Glomerular endothelial cell (primary cell): Measurements from ENCODE around the gene FGFR3. TPM values are rescaled to one million over a fixed set of nuclear protein-coding genes. Genes with fewer than 3 reads are reported as not detected.

ENCODE experiments used
- DNase-seq: peaks from one replicate; pipeline ENCODE4 v3.0.0-alpha.2; 2011; ENCODE audit warnings: low read depth, low spot score; ENCODE audit errors: extremely low read depth
- total RNA-seq: library from RNA; depleted of rRNA; stranded (reverse); fragments of >200 nt; gene quantifications from 2 replicates; pipeline ENCODE4 v1.2.3, GENCODE V29; 2015

The FGFR3 gene
- total RNA-seq, 1 donor from 2014 or later, result 2.1 TPM

GRCh38 chr4:1813231-1813630 is 20.1 kb downstream of the FGFR3 start:
- DNase-seq, result no peak

- no peak for DNase-seq
Observed at GRCh38 chr4:1813915-1814314, 20.8 kb downstream of the FGFR3 start.

- DNase-seq, result no peak
Observed at GRCh38 chr4:1814453-1814852, 21.4 kb downstream of the FGFR3 start.

- no peak for DNase-seq
Observed at GRCh38 chr4:1815096-1815996, 22.3 kb downstream of the FGFR3 start.

- no peak for DNase-seq
Observed at GRCh38 chr4:1815997-1816860, 23.1 kb downstream of the FGFR3 start.

GRCh38 chr4:1819284-1819683 is 26.2 kb downstream of the FGFR3 start:
- DNase-seq, result no peak

- no peak for DNase-seq
Observed at GRCh38 chr4:1819816-1820215, 26.7 kb downstream of the FGFR3 start.

- DNase-seq, result no peak
Observed at GRCh38 chr4:1821679-1822567, 28.8 kb downstream of the FGFR3 start.

GRCh38 chr4:1822568-1823544 is 29.8 kb downstream of the FGFR3 start:
- no peak for DNase-seq

- no peak for DNase-seq
Observed at GRCh38 chr4:1823545-1823932, 30.4 kb downstream of the FGFR3 start.

- no peak for DNase-seq
Observed at GRCh38 chr4:1824746-1825145, 31.7 kb downstream of the FGFR3 start.

GRCh38 chr4:1825326-1825725 is 32.2 kb downstream of the FGFR3 start:
- DNase-seq, result no peak

- no peak for DNase-seq
Observed at GRCh38 chr4:1826531-1827350, 33.6 kb downstream of the FGFR3 start.

- DNase-seq, result no peak
Observed at GRCh38 chr4:1830234-1830633, 37.1 kb downstream of the FGFR3 start.

GRCh38 chr4:1830642-1831228 is 37.6 kb downstream of the FGFR3 start:
- no peak for DNase-seq

- no peak for DNase-seq
Observed at GRCh38 chr4:1831331-1831730, 38.2 kb downstream of the FGFR3 start.

GRCh38 chr4:1832690-1833089 is 39.6 kb downstream of the FGFR3 start:
- no peak for DNase-seq

- no peak for DNase-seq
Observed at GRCh38 chr4:1833307-1834046, 40.4 kb downstream of the FGFR3 start.
